OCI-LY1 (cell line): ENCODE results near the gene FOXN3.

ENCODE experiments used
- CTCF ChIP-seq: fragments of 200-600 bp; sonication (generic), shearing (Covaris generic); IDR thresholded peaks from 2 replicates; pipeline ENCODE4 v1.5.1; 2017; ENCODE audit warnings: mild to moderate bottlenecking, antibody characterized with exemption, low read length, moderate library complexity, mixed read lengths
- EZH2 ChIP-seq: fragments of 200-600 bp; sonication (generic), shearing (Covaris generic); IDR thresholded peaks from 2 replicates; pipeline ENCODE4 v1.8.0; 2017; ENCODE audit warnings: borderline replicate concordance, mixed run types, mild to moderate bottlenecking, antibody characterized with exemption, low read length, moderate library complexity, mixed read lengths

GRCh38 chr14:89139404-89140247 lies 277.4 kb downstream of the FOXN3 start:
- no peak for TF ChIP-seq CTCF
- TF ChIP-seq EZH2: no peak
